Measurements from ENCODE around the gene ITGA1.

- no peak for TF ChIP-seq CTCF (IDR thresholded peaks at IDR 0.05)
- no peak for TF ChIP-seq POLR2A (IDR thresholded peaks at IDR 0.05)
Measured at GRCh38 chr5:52802974-52803336, 15.2 kb downstream of the ITGA1 start.
